ENCODE results near the gene TMEM255A.

GRCh38 chrX:120293015-120293414, 18.2 kb downstream of the TMEM255A start:
- TF ChIP-seq CTCF (IDR thresholded peaks at IDR 0.05): no peak
- no peak for TF ChIP-seq POLR2AphosphoS5 (IDR thresholded peaks at IDR 0.05)
- TF ChIP-seq POLR2A (IDR thresholded peaks at IDR 0.05): no peak
